Mesodermal cell (in vitro differentiated cells): ENCODE data around the gene MRPL36.

Experiments
- H3K27ac ChIP-seq: 2 replicates; pipeline ENCODE4 v1.7.0; 2013; ENCODE audit warnings: mild to moderate bottlenecking, low read depth, low read length, moderate library complexity; ENCODE audit not compliant: severe bottlenecking
- H3K36me3 ChIP-seq: 2 replicates; pipeline ENCODE4 v1.7.1; 2013; ENCODE audit warnings: mild to moderate bottlenecking, low read length, moderate library complexity; ENCODE audit not compliant: control insufficient read depth, insufficient read depth
- H3K4me1 ChIP-seq: one replicate; pipeline ENCODE4 v1.7.1; 2013; ENCODE audit warnings: mild to moderate bottlenecking, low read length; ENCODE audit not compliant: insufficient read depth, control insufficient read depth, poor library complexity, severe bottlenecking
- H3K4me3 ChIP-seq: 2 replicates; pipeline ENCODE4 v1.7.0; 2013; ENCODE audit warnings: low read length, control low read depth, mild to moderate bottlenecking; ENCODE audit not compliant: insufficient read depth, poor library complexity, severe bottlenecking; ENCODE audit errors: extremely low read depth
- H3K9me3 ChIP-seq: 2 replicates; pipeline ENCODE4 v1.7.1; 2013; ENCODE audit warnings: mild to moderate bottlenecking, low read length, moderate library complexity; ENCODE audit not compliant: control insufficient read depth
- WGBS, 2 experiments: methylation state at CpG; one replicate each; pipeline ENCODE4 v1.1.5; 2013; ENCODE audit warnings: missing lambda C conversion rate in 2 of 2; ENCODE audit not compliant: insufficient coverage in 2 of 2; 5-methylcytosine and 5-hydroxymethylcytosine counted together

MRPL36 gene

DNA sequence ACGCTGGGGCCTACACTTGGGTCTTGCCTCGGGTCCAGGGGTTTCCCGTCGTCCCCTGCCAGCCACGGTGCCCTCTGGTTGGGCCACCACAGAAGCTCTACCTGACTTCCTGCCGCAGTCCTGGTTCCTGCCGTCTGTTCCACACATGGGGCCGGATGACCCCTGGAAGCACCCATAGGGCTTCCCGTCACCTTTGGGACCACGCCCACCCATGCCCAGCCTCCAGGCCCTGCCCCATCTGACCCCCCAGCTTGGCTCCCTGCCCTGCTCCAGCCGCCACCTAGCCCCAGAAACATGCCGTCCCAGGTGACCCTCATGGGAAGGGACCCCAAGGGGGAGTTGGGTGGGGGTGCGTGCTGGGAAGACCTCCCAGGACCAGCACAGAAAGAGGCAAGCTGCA is 13.7 kb downstream of the MRPL36 start:
- no peaks in the 10 kb centered on the region for H3K36me3 ChIP-seq
- no peak overlapping the region for H3K27ac ChIP-seq
- WGBS, 2 experiments: 90 to 93% methylated on average over 11 to 12 of the region's 13 CpGs
- H3K9me3 ChIP-seq: no peaks in the 10 kb centered on the region
- no peak overlapping the region for H3K4me3 ChIP-seq
- peaks cover 12% of the 10 kb centered on the region for H3K4me1 ChIP-seq

DNA sequence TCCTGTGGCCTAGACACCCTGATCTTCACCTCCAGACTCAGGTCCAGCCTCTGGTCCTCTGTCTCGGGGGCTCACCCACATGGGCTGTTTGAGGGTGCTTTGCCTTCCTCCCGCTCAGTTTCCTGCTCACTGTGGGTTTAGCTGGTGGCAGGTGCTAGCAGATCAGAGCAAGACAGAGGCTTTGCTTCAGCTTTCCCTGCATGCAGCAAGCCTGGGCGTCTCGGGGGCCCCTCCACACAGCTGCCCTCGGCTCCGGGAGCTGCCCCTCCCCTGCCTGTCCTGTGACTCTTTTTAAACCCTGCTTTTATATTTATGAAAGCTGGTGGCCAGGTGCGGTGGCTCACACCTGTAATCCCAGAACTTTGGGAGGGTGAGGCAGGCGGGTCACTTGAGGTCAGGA is 14.6 kb downstream of the MRPL36 start:
- Histone ChIP-seq H3K36me3 (no peaks in the 10 kb centered on the region), H3K4me3 (no peak overlapping the region), H3K27ac (no peak overlapping the region), H3K9me3 (no peaks in the 10 kb centered on the region), H3K4me1 (peaks cover 5% of the 10 kb centered on the region)
- WGBS, 2 experiments: 92 to 96% methylated on average over 4 of the region's 8 CpGs

DNA sequence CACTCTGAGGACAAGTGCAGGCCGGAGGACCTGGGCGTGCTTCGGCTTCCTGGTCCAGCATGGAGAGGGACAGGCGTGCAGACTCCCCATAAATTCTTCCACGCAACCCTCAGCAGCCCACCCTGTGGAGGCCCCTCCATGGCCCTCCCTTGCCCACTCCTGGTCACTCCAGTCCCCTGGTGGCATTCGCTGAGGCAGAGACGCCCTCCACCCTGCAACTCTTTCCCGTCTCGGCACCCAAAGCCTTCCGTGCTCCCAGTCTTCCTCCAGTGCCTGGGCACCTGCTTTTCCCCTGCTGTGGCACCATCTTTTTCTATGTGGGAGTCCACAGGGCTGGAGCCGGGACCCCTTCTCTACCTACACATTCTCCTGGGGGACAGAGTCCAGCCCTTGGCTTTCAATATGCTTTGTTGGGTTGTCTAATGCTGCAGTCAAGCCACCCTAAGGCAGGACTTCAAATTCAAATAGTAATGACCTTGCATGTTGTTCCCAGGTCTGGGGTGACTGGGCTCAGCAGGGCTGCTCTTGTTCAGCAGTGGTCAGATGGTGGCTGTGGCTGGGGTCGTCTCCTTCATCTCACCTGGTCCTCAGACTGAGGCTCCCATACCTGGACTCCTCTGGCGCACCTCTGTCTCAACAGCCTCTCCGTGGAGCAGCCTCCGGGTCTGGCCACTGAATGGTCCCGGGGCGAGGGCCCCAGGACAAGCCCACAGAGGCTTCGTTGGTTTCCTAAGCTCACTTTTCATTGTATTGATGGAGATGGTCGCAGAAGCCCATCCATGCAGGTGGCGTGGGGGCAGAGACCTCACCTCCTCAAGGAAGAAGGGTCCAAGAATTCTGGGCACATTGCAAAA is 15.2 kb downstream of the MRPL36 start:
- Histone ChIP-seq H3K27ac (no peak overlapping the region), H3K4me3 (no peak overlapping the region), H3K36me3 (no peaks in the 10 kb centered on the region), H3K9me3 (no peaks in the 10 kb centered on the region), H3K4me1 (no peaks in the 10 kb centered on the region)
- 89 to 95% methylated on average over 9 to 15 of the region's 20 CpGs for WGBS, 2 experiments

DNA sequence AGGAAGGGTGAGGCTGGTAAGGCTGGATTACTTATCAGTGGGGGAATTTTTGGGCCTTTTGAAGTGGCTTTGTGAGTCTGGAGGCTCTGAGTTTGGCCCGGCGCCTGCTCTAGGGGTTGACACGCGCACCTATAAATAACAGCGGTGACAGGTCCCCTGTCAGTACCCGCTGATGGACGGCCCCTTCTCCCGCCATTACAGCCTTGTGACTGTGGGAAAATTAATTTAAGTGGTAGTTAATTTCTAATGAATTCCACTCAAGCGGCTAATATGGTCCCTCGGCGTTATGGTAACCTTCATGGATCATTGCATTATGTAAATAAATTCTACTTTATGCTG is 16.5 kb downstream of the MRPL36 start:
- Histone ChIP-seq H3K36me3 (no peaks in the 10 kb centered on the region), H3K27ac (no peak overlapping the region), H3K4me1 (no peaks in the 10 kb centered on the region), H3K9me3 (no peaks in the 10 kb centered on the region), H3K4me3 (no peak overlapping the region)
- WGBS, 2 experiments: 86 to 100% methylated on average over 3 to 8 of the region's 11 CpGs

DNA sequence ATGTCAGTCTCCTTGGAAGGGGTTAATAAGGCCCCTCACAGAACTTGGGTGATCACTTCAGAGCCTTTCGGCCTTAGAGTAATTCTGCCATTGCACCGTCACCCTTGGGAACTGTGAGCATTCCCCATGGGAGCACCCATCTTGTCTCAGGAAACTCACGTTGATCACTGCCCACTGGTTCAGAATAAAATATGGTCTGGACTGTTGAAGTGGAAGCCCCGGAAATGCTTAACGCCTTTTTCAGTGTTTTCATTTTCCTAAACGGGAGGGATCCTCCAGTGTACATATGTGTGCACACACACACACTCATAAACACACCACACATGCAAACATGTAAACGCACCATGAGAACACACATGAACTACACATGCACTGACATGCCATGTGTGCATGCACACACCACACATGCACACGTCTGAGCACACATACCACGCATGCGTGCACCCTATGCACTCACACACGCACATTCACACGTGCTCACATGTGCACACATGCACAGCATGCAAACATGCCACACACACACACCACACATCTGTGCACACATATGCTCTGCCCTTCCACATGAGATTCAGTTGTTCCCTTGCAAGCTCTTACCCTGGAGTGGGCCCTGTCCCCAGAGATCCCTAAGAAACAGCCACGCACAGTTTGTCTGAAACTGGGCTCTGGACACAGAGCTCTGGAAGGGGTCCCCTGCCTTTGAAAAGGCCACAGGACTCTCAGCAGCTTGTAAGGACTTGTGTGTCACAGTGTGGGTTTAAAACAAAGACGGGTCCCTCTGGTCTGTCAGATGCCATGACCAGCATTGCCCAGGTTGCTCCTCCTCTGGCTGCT is 17.0 kb downstream of the MRPL36 start:
- H3K27ac ChIP-seq: no peak overlapping the region
- 84 to 91% methylated on average over 13 of the region's 14 CpGs for WGBS, 2 experiments

DNA sequence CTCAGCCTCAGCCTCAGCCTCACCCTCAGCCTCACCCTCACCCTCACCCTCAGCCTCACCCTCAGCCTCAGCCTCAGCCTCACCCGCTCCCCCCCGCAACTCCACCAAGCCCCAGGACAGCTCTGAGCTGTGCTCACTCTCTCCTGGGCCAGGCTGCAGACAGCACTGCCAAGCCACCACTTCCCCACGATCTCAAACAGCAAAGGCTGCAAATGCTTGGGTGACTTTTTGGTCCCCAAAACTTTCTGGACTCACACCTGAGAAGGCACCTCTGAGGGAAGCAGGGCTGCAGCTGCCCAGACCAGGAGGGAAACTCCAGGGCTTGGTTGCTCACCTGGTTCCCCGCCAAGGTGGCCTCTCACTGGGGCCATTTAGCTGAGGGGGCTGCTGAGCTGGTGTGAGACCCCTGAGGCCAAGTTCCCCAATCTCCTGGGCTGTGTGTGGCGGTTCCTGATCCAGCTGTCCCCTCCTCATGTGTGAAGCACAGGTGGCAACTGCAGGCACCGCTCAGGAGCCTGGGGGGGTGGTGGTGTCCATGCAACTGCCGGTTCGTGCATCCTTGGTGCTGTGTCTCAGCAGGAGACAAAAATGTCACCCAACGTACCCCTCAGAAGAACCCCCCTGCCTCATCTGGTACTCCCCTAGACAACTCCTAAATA is 17.8 kb downstream of the MRPL36 start:
- Histone ChIP-seq H3K9me3 (no peaks in the 10 kb centered on the region), H3K27ac (no peak overlapping the region), H3K4me3 (no peak overlapping the region), H3K4me1 (no peaks in the 10 kb centered on the region), H3K36me3 (no peaks in the 10 kb centered on the region)
- WGBS, 2 experiments: 83 to 95% methylated on average over 4 to 8 of the region's 9 CpGs

More for the DNA sequence above, 17.0 kb downstream of the MRPL36 start:
- Histone ChIP-seq H3K9me3 (no peaks in the 10 kb centered on the region), H3K4me1 (no peaks in the 10 kb centered on the region), H3K4me3 (no peak overlapping the region), H3K36me3 (no peaks in the 10 kb centered on the region)

DNA sequence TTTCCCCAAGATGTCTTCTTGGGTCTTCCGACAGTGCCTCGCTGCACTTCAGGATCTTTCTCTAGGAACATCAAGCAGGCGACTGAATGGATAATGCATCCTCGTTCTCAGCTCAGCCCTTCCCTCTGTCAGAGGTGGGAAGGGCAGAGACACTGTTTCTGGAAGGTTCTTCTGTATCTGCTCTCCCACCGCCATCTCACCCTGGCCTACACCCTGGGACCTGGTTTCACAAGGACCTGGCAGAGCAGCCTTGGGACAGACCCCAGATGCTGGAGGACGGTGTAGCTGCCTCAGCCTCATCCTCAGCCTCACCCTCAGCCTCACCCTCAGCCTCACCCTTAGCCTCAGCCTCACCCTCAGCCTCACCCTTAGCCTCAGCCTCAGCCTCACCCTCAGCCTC is 18.5 kb downstream of the MRPL36 start:
- Histone ChIP-seq H3K4me3 (no peak overlapping the region), H3K36me3 (no peaks in the 10 kb centered on the region), H3K9me3 (no peaks in the 10 kb centered on the region), H3K27ac (no peak overlapping the region), H3K4me1 (no peaks in the 10 kb centered on the region)
- 87 to 90% methylated on average over 4 to 5 of the region's 6 CpGs for WGBS, 2 experiments

DNA sequence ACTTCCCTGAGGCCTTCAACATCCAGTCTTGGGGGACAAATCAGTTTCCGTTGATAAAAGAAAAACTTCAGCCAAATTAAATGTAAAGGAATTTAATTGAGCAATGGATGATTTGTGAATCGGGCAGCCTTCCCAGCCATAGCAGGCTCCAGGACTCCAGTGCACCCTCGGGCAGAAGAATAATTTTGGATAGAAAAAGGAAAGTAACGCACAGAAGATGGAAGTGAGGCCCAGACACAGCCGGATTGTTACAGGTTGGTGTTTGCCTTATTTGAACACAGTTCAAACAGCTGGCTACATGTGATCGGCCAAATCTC is 19.1 kb downstream of the MRPL36 start:
- Histone ChIP-seq H3K4me3 (no peak overlapping the region), H3K27ac (no peak overlapping the region), H3K36me3 (no peaks in the 10 kb centered on the region), H3K4me1 (no peaks in the 10 kb centered on the region), H3K9me3 (no peaks in the 10 kb centered on the region)
- WGBS, 2 experiments: 86 to 93% methylated on average over 5 of the region's 6 CpGs

DNA sequence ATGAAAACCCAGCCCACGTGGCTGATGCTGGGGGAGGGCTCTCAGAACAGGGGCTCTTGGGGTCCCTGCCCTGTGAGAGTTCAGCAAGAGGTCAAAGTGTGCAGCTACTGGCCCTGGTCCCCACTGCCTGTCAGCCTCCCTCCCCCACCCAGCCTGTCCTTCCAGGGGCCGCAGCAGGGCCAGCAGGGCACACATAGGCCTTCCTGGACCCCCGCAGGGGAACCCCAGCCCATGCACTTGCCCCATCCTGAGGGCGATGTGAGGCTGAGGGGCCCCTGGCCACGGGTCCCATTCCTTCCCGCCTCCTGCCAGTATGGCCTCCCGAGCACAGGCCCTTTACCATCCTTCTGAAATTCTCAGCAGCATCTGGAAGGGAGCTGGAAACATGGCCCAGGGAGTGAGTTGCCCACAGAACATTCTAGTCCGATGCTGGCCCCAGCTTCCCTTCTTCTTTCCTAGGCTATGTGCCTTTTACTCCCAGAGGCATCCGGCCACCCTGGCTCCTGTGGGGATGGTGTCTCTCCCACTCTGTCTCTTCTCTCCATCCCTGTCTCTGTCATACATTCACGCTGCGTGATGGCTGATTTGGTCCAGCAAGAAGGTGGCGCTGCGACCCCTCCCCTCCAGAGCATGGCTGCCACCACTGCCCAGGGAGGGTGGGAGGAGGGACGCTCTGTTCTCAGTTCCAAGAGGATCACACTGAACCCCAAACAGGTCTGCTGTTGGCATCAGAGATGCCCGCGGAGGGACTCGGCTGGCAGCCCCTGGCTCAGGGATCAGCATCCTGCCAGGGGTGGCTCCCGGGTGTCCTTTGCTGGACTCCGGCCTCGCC is 19.6 kb downstream of the MRPL36 start:
- Histone ChIP-seq H3K9me3 (no peaks in the 10 kb centered on the region), H3K36me3 (no peaks in the 10 kb centered on the region), H3K4me1 (no peaks in the 10 kb centered on the region), H3K4me3 (no peak overlapping the region), H3K27ac (no peak overlapping the region)
- WGBS, 2 experiments: 90% methylated on average over 11 to 15 of the region's 20 CpGs

DNA sequence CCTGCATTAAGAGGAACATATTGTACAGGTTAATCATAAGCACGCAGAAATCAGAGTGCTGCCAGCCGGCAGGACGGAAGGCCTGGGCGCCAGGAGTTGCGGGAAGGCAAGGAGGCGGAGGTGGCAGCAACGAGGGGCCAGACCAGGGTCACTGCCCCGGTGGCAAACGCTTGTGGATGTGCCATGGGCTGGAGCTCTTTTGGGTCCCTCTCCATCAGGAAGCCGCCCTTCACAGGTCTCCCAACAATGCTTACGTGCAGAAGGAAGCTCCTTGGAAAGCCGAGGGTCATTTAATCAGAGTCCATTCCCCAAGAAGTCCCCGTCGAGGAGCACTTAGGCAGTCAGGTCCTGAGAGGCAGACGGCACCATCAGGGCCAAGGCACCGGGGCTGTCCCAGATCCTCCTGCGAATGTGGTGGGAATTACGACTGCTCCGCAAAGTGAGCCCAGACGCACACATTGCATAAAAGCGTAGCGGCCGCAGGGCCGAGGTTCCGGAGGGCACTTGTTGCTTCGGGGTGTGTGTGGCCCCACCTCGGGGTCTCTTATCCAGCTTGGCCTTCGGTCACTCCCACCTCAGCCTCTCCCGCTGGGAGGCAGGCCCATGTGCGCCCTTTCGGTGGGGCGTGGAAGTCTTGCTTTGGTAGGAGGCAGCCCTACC is 20.5 kb downstream of the MRPL36 start:
- Histone ChIP-seq H3K27ac (no peak overlapping the region), H3K36me3 (no peaks in the 10 kb centered on the region), H3K4me3 (no peak overlapping the region), H3K9me3 (no peaks in the 10 kb centered on the region), H3K4me1 (no peaks in the 10 kb centered on the region)
- 92 to 93% methylated on average over 32 of the region's 32 CpGs for WGBS, 2 experiments
